GM21825 (cell line): ENCODE results near the gene NUP62.

Source experiments
- ATAC-seq: cut with Tn5 transposase; IDR thresholded peaks from one replicate; pipeline ENCODE4 v1.9.1; 2021; ENCODE audit warnings: mild to moderate bottlenecking, moderate library complexity; ENCODE audit not compliant: unreplicated experiment

Gene NUP62

DNA sequence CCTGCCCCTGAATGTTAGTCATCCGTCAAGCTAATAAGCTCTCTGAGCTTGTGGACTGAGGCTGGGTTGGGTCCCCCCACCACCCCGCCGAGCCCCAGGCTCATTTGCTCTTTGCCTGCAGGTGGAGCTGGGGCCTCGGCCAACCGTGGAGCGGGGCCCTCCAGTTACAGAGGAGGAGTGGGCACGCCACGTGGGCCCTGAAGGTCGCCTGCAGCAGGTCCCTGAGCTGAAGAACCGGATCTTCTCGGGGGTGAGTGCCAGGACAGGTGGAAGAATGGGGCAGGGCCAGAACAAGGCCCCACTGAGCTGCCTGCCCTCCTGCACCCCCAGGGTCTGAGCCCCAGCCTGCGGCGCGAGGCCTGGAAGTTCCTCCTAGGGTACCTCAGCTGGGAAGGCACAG, 46.7 kb downstream of the NUP62 start:
- ATAC-seq: no peak

DNA sequence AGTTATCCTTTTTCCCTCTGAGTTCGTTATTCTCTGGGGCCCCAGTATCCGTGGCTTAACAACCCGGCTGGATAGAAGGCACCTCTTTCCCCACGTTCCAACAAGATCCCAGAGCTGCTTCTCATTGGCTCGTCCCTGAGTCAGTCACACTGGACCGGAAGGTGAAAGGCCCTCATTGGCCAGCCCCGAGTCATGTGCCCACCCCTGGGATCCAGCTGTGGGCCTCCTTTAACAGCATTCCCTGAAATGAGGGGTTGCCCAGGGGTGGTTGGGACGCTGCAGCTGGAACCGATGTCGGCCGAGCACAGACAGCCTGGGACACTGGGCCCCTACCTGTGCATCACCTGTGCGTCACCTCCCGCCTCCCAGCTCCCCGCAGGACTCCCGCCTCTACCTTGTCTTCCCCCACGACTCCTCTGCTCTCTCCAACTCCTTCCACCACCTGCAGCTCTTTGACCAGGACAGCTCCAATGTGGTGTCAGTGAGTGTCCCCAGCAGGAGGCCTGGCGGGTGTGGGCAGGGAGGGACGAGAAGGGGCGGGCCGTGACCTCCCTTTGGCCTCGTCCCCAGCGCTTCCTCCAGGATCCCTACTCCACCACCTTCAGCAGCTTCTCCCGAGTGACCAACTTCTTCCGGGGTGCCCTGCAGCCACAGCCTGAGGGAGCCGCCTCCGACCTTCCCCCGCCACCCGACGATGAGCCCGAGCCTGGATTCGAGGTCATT, 47.5 kb downstream of the NUP62 start:
- ATAC-seq: no peak

DNA sequence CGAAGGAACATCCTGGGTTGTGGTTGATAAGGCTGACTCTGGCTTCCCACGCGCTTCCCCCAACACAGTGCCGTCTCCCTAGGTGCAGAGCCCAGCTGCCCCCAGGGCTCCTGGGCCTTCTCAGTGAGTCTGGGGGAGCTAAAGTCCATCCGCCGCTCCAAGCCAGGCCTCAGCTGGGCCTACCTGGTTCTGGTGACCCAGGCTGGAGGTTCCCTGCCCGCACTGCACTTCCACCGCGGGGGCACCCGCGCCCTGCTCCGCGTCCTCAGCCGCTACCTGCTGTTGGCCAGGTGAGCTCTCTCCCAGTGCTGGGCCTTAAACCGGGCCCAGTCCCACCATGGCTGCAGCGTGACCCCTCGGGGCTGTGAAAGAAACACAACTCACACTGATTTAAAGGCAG, 48.1 kb downstream of the NUP62 start:
- no peak for ATAC-seq

DNA sequence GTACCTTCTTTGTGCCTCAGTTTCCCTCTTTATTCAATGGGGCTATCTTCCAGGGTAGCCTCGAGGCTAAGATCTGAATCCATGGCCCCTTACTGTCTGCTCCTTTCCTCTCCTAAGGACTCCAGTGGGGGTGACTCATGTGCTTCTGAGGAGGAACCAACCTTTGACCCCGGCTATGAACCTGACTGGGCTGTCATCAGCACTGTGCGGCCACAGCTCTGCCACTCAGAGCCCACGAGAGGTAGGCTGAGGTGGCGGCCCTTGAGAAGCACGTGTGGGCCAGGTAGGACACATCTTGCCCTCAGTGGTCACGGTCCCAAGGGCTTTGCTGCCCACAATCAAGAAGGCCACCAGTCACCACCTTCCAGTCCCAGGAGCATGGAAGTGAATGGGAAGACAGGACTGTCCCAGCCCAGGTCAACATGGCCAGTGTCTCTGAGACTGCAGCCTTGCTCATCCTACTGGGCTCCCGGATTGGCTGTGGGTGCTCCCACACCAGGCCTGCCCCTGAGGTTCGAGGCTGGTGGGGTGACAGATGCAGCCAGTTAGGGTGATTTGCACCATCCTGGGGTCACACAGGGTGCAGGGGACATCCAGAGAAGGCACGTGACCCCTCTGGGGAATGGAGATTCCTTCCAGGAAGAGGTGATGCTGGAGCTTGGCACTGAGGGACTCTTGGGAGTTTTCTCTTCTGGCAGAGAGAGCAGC, 49.0 kb downstream of the NUP62 start:
- no peak for ATAC-seq

DNA sequence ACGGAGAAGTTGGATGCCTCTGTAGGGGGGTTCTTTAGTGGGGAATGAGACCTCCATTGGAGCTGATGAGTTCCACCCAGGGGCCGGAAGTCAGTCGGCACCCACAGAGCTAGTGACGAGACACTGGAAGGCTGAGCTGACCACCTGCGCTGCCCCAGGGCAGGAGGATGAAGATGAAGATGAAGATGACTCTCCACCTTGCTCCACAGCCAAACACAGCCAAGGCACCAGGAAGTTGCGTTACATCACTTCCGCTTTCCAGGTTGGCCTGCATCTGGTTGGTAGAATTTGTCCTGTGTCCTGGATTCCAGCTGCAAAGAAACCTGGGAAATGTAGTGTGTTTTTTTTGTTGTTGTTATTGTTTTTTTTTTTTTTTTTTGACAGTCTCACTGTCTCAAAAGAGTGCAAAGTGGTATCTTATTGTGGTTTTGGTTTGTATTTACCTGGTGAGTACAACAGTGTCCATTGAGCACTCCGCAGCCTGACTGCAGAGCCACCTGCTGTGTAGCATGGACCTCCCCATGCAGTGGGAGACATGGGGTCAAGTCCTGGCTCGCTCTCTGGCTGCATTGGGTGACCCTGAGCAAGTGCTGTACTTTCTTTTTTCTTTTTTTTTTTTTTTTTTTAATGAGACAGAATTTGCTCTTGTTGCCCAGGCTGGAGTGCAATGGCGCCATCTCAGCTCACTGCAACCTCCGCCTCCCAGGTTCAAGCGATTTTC, 49.9 kb downstream of the NUP62 start:
- no peak for ATAC-seq

DNA sequence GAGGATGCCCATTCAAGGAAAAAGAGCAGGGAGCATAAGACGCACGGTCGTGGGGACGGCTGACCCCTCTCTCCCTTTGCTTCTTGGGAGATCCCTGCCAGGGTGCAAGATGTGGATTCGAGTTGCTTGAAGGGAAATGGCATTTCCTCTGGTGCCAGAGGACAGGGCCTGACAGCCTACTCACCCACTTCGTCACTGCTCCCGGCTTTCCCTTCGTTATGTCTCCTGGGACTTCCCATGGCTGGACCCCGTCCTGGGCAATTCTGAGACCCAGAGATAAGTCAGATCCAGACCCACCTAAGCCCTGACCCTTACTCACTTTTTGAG, 50.6 kb downstream of the NUP62 start:
- no peak for ATAC-seq

DNA sequence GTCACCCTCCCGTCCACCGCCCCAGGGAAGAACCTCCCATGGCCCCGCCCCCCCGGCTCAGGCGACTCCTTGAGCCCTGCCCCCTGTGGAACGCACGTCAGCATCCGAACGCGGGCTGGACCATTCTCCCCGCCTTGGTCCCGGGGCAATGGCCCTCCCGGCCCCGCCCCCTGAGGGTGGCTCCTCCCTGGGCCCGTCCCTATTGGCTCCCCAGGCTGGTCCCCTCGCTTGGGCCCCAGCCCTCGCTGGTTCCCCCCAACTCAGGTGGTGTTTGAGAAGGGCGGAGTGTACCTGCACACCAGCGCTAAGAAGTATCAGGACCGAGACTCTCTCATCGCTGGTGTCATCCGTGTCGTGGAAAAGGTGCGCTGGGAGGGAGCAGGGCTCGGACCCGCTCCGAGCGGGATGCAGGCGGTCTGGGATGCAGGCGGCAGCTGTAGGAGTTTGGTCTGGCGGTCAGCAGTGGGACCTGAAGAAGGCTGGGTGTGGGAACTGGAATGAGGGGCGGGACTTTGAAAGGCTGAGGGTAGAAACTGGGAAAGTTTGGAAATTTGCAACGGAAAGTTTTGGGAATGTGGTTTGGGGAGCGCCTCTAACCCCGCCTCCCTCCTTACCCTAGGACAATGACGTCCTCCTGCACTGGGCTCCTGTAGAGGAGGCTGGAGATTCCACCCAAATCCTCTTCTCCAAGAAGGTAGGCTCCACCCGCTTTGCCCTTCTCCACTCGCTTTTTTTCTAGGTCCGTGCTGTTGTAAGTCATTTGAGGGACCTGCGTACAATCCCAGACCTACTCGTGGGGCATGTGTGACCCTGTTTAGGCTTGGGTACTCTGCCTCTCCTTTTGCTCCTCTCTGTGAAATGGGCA, 51.2 kb downstream of the NUP62 start:
- peak; percentile 48 for ATAC-seq

DNA sequence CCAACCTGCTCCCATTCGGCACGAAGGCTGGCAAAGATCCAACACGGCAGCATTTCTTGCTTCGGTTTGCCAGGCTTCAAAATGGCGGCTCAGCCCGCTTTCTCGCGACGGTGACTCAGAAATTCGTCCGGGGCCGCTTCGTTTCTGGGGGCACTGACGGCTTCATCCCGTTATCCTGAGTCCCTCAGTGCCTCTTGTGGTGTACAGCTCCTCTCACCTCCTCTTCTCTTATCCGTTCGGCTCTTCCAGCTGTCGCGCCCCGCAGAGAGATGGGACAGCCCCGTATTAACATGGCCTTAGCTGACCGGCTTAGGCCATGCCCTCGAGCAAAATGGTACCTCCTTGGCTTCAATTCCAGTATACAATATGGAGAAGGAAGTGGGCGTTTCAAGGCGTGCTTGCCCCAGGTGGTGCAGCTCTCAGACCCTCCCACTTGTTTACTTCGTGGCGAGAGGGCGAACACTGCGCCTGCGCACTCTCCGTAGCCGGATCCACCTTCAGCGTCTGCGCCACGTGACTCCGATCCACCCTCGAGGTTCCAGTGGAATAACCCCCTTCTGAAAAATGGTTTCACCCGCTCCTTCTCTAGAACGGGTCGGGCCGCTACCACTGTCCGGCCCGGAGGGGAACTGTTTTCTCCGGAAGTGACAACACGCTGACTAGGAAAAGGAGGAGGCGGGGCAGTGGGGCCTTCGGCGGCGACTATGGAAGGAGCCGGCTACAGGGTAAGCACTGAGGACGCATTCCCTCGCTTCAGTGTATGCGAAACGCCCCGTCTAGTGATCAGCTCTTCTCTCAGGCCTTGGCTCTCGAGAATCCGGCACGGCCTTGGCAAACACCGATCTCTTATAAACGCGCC, 52.1 kb downstream of the NUP62 start, which contains the start of the genes AKT1S1 and TBC1D17:
AKT1S1 (minus strand) TSS at position 336 of the 859 bp plus-strand sequence. CDS start 4,060 bp downstream, outside the sequence.
TBC1D17 (plus strand) TSS at position 683 of the 859 bp plus-strand sequence; CDS start at position 705, 22 bp downstream.
- ATAC-seq: peak; percentile 53

DNA sequence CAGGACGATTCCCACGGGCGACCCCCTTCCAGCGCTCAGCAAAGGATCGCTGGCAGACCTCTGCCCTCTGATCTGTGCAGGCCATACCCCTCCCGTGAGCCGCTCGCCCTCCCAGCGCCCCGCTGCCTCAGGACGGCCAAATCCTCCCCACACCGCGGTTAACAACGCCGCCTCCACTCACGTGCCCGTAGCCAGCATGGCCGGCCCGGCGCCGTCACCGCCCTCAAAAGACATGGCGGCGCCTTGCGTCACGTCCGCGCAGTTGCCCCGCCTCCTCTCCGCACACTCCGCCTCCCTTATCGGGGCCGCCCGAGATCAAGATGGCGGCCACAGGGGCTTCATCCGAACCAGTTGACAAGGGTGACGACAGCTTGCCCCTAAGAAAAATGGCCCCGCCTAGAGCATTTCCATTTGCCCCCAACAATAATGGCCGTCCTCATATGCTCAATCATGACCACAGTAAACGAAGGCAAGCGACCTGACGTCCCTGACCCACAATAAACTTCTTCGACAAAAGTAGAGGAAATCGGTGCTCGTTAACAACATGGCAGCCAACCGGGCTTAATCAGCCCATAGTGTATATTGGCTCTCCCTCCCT, 52.8 kb downstream of the NUP62 start:
- peak; percentile 47 for ATAC-seq

DNA sequence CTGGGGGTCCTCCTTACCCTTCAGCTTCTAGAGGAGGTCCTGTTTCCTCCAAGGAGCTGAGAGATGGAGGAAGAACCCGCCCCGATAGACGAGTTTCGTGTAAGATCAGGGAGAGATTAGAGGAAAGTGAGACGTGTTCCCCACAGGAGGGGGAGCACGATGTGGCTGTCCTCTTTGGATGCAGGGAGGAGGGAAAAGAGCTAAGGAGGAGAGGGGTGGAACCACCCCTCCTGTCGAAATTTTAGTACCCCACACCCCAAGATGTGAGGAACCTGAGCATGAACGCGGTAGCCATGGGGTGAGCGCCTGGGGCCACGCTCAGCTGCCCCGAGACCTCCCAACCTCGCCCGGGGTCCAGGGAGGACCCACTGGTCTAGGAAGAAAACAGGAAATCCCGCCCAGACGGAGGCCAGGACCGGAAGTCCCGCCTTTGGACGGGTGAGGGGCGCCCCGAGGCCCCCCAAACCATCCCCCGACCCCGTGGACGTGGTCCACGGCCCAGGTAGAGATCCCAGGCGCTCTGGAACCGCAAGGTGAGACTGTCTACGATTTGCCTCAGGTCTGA, 53.4 kb downstream of the NUP62 start:
- ATAC-seq: no peak

DNA sequence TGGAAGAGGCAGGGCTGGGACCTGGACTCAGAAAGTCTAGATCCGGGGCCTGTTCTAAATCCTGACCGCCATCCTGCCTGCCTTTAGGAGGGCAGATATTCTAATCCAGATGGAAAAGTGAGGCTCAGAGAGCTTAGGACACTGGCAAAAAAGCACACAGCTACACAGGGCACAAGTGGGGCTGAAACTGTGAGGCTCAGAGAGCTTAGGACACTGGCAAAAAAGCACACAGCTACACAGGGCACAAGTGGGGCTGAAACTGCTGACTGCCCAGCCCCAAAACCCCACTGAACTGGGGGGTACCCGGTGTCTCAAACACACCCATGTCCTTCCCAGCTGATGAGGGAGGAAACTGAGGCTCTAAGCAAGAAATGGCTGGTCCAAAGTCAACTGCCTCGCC, 54.1 kb downstream of the NUP62 start:
- ATAC-seq: no peak

DNA sequence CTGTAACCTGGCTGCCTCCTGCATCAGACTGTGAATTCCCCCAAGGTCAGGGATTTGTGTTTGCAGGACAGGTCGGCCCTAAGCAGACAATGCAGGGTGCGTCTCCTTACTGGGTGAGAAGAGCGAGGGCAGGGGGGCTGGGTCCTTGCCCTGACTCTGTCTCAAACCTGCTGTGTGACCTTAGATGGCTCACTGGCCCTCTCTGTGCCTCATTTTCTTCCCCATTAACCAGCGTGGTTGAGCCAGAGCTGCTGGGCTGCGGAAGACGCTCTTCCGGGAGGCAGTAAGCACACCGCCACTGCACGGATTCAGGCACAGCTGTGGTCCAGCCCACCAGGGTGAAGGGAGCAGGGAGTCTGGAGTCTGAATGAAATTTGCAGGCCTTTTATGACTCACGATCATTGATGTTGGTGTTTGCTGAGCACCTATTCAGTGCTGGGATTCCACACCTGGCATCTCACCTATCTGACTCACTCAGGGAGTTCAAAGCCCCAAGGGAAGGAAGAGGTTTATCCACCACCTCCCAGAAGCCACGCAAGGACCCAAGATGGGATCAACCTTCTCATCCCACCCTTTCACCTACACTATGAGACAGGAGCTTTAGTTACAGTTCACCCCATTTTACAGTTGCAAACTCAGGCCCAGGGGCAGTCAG, 54.7 kb downstream of the NUP62 start:
- no peak for ATAC-seq

DNA sequence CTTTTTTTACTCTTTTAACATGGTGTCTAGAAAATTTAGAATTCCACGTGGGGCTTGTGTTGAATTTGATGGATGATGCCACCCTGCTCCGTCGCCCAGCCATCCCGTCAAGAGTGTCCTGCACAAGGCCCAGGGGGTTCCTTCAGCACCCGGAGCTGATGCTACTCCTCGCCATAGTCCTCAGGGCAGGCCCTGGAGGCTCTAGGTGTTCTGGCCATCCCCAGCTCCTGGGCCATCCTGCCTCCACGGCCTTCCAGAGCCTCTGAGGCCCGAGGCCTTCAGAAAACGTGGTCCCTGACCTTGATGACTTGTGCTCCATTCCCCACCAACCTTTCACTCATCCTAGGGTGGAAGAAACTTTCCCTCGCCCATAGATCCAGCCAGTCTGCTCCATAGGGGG, 55.5 kb downstream of the NUP62 start:
- no peak for ATAC-seq

DNA sequence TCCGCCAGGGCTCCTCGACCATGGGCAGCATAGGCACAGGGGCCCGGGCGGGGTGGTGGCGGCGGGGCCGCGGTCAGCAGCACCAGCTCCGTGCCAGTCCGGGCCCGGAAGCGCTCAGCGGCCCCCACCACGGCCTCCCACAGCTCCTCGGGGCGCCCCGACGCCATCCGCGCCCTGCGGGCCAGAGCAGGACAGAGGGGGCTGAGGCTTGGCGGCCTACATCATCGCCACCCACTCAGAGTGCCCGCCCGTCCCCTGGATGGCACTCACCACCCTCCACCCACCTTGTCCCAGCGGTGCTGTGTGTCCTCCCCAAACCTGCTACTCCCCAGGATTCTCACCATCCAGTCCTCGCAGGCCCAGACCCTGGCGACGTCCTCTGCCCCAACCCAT, 56.2 kb downstream of the NUP62 start:
- ATAC-seq: no peak

DNA sequence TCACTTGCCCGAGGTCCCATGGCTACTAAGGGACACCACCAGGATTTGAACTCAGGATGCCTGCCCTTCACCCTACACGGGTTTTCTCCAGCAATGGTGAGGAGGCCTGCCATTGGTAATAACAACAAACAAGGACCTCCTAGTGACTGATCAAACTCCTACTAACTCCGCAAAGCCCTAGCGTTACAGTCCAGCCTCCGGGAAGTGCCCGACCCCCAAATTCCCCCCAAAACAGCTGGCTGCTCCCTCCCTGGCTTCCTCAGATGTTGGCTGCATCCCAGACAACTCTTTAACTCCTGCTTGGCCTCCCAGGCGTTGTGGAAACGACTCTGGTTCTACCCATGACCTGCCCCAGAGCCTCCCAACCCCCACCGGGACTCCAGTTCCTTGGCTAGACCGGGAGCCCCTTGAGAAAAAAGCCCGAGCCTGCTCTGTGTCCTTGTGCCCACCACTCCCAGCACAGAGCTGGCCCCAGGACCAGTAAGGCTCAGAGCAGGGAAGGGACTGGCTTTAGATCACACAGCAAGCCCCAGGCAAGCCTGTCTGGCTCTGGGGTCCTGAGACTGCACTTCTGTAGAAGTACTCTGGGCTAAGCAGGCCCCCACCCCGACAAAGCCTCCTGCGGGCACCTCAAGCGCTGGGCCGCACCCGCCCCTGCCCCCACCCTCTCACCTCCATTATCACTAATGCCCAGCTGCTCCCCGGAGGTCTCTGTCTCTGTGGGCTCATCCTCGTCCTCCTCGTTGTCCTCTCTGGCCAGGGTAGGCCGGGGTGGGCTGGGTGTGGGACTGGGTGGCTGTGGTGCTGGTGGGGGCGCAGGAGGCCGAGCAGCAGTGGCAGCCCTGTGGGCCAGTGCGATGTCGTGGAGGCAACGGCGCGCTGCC, 56.8 kb downstream of the NUP62 start:
- no peak for ATAC-seq

DNA sequence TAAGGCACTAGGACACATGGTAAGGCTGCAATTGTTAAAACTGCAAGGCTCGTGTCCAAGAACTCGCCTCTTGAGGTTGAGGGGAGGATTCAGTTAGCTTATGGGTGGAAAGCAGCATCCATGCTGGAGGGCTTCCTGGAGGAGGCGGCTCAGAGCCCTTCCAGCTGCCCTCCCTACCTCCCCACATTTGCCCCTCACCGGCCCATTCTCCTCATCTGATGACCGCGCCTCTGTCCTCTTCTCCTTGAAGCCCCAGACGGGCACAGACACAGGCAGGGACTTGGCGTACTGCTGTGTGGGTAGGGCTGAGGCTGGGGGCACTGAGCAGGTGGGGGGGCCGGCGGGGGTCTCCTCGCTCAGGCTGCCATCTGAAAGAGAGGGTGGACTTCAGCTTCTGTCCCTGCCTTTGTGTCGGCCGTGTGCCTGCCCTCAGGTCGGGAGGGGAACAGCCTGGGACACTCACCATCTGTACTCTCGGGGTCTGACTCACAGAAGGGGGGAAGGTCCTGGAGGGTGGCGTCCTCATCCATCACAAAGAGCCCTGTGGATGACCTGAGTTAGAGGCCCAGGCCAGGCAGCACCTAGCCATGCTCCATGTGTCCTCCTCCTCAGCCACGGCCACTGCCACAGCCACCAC, 57.8 kb downstream of the NUP62 start:
- ATAC-seq: no peak

DNA sequence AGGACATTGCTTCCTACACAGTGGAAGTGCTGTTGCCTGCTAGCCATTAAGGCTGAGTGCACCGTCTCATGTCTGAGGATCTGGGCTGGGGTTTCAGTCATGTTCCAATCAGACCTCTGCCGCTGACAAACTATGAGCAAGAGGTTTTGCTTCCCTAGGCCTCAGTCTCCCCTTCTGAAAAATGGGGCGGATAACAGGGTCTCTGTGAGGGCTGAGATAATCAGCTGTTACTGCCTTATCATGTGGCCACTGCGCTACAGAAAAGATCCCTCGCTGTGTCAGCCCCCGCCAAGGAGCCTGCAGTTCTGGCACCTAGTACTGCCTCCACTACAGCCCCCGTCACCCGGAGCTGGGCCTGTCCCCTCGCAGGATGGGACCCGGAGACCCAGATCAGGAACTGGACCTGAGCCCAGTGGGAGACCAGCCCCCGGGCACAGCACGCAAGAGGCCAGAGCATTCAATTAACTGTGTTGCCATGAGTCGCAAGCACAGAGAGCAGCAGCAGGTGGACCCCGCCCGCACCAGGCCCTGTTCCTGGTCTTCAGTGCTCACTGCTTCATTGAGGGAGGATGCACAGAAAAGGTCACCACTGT, 58.9 kb downstream of the NUP62 start:
- no peak for ATAC-seq
